Endothelial cell of umbilical vein (primary cell): ENCODE measurements around the gene LMF1. TPM values are rescaled to one million over a fixed set of nuclear protein-coding genes. Genes with fewer than 3 reads are reported as not detected.

ENCODE experiments used
- BruUV-seq: library from RNA; stranded (reverse); fragments of 400-500 nt; replicated peaks from 2 replicates; lab custom pipeline; 2021; lab: Mats Ljungman, UMichigan
- CTCF ChIA-PET: fragments of 300-600, 350-600 bp; sonication (Branson Sonifier 250); formaldehyde crosslinking; loops from one replicate; lab custom pipeline; 2021; ENCODE audit warnings: antibody characterized with exemption, inconsistent platforms; lab: Charles Lee
- POLR2A ChIA-PET: fragments of 300-600, 350-600 bp; sonication (Branson Sonifier 250); formaldehyde crosslinking; loops from one replicate; lab custom pipeline; 2021; ENCODE audit warnings: antibody characterized with exemption, inconsistent platforms; lab: Charles Lee
- DNase-seq: peaks from one replicate; pipeline ENCODE4 v3.0.0-alpha.2; 2011; ENCODE audit warnings: low read depth, low spot score
- FAIRE-seq: peaks from 2 replicates; lab custom pipeline; 2011; peaks lifted over from hg19 to GRCh38; lab: Jason Lieb, UNC
- H2AFZ ChIP-seq: 2 replicates; pipeline ENCODE4 v1.6.0; 2012; ENCODE audit warnings: low read depth, low read length, control low read depth, inconsistent platforms
- H3K27ac ChIP-seq: 2 replicates; pipeline ENCODE4 v1.5.1; 2011; ENCODE audit warnings: low read depth, mild to moderate bottlenecking, control low read depth, low read length, moderate library complexity; ENCODE audit not compliant: insufficient read depth
- H3K27me3 ChIP-seq, 2 experiments: 2 replicates each; pipeline versions ENCODE4 v1.6.0 to v1.6.1; 2011; ENCODE audit warnings: low read length in 2 of 2, mixed read lengths in 1 of 2; ENCODE audit not compliant: control insufficient read depth in 2 of 2, insufficient read depth in 2 of 2
- H3K36me3 ChIP-seq, 2 experiments: 2 replicates in 1 of 2; 3 replicates in 1 of 2; pipeline ENCODE4 v1.5.1; 2011; ENCODE audit warnings: low read length in 2 of 2, mild to moderate bottlenecking in 1 of 2, moderate library complexity in 1 of 2; ENCODE audit not compliant: control insufficient read depth in 2 of 2, insufficient read depth in 2 of 2; ENCODE audit errors: extremely low read depth in 1 of 2
- H3K4me1 ChIP-seq: 3 replicates; pipeline ENCODE4 v1.5.1; 2011; ENCODE audit warnings: mild to moderate bottlenecking, low read length; ENCODE audit not compliant: control insufficient read depth, insufficient read depth; ENCODE audit errors: extremely low read depth
- H3K4me2 ChIP-seq: 2 replicates; pipeline ENCODE4 v1.6.1; 2011; ENCODE audit warnings: low read length, control low read depth, mixed read lengths; ENCODE audit not compliant: insufficient read depth
- H3K4me3 ChIP-seq, 3 experiments: fragments of 200-600 bp in 1 of 3; sonication (generic), shearing (Covaris generic) in 1 of 3; replicated peaks in 1 of 3; 2 replicates each; pipeline ENCODE4 v1.5.1; 2011 to 2016; ENCODE audit warnings: control low read depth in 3 of 3, low read length in 3 of 3, mild to moderate bottlenecking in 2 of 3, inconsistent platforms in 1 of 3, low read depth in 1 of 3, moderate library complexity in 1 of 3; ENCODE audit not compliant: insufficient read depth in 1 of 3
- H3K79me2 ChIP-seq: 2 replicates; pipeline ENCODE4 v1.6.0; 2012; ENCODE audit warnings: low read length, inconsistent platforms; ENCODE audit not compliant: control insufficient read depth, insufficient read depth
- H3K9ac ChIP-seq: replicated peaks from 2 replicates; pipeline ENCODE3; 2011; ENCODE audit warnings: low read length, control low read depth; ENCODE audit not compliant: insufficient read depth; ENCODE audit errors: extremely low read depth
- H3K9me1 ChIP-seq: replicated peaks from 3 replicates; pipeline ENCODE4 v1.6.0; 2011; ENCODE audit warnings: mild to moderate bottlenecking, low read length; ENCODE audit not compliant: control insufficient read depth, insufficient read depth; ENCODE audit errors: extremely low read depth
- H3K9me3 ChIP-seq: replicated peaks from 2 replicates; pipeline ENCODE4 v1.5.1; 2012; ENCODE audit warnings: low read length, inconsistent platforms; ENCODE audit not compliant: control insufficient read depth, insufficient read depth
- H4K20me1 ChIP-seq: replicated peaks from 2 replicates; pipeline ENCODE3; 2011; ENCODE audit warnings: mild to moderate bottlenecking, low read length; ENCODE audit not compliant: control insufficient read depth, insufficient read depth; ENCODE audit errors: extremely low read depth
- FOS ChIP-seq: IDR thresholded peaks from 2 replicates; pipeline ENCODE4 v1.6.1; 2011; ENCODE audit warnings: mild to moderate bottlenecking, low read length, moderate library complexity, borderline replicate concordance; ENCODE audit not compliant: insufficient read depth
- POLR2A ChIP-seq: IDR thresholded peaks from 2 replicates; pipeline ENCODE4 v1.6.1; 2012; ENCODE audit warnings: low read depth, mild to moderate bottlenecking, control low read depth, low read length
- dilution Hi-C: fragments of 300-500 bp; cut with MboI; formaldehyde crosslinking; loops from one replicate; pipeline ENCODE4 v1.15.0; 2019; ENCODE audit warnings: low sequenced_read_pairs; ENCODE audit not compliant: extremely low pct_ligation_motif_present
- intact Hi-C: fragments of 100-400 bp; cut with micrococcal nuclease; formaldehyde crosslinking; loops from one replicate; pipeline ENCODE4 v1.10.0; 2022
- polyA plus RNA-seq, 4 experiments: library from polyadenylated mRNA; depleted of rRNA in 3 of 4; stranded (reverse) in 3 of 4; unstranded in 1 of 4; fragments of >200 nt; gene quantifications; 2 replicates each; pipeline versions ENCODE4 v1.2.1 to v1.2.3, GENCODE V29; 2011 to 2012; ENCODE audit warnings: missing spikeins in 1 of 4
- total RNA-seq: library from RNA; stranded (reverse); gene quantifications from 2 replicates; pipeline ENCODE4 v1.2.3, GENCODE V29; 2021

The LMF1 gene
- total and polyA plus RNA-seq, 2 donors (not counting 3 experiments of a cell fraction or from before 2014, with no cell fraction given): 17.8 TPM

- dilution Hi-C loops (no loop called here), intact Hi-C loops (no loop called here)
- Histone ChIP-seq H3K4me3 (no peak overlapping the region), H3K9me3 (no peaks in the 10 kb centered on the region), H4K20me1 (no peaks in the 10 kb centered on the region), H3K27me3 (no peaks in the 10 kb centered on the region), H2AFZ (no peak overlapping the region), H3K79me2 (no peaks in the 10 kb centered on the region), H3K36me3 (no peaks in the 10 kb centered on the region), H3K4me2 (no peak overlapping the region), H3K4me1 (no peaks in the 10 kb centered on the region), H3K27ac (no peak overlapping the region), H3K9ac (no peak overlapping the region), H3K9me1 (no peaks in the 10 kb centered on the region)
- DNase-seq (no peak), FAIRE-seq (no peak)
- ChIA-PET POLR2A (no interaction called here), CTCF (no interaction called here)
- no peak for TF ChIP-seq POLR2A
- no TSS peak for BruUV-seq
Observed at GRCh38 chr16:831571-832413, 139.0 kb downstream of the LMF1 start.

GRCh38 chr16:830871-831570 is 139.8 kb downstream of the LMF1 start:
- Histone ChIP-seq H3K79me2 (no peaks in the 10 kb centered on the region), H3K4me2 (no peak overlapping the region), H3K9me1 (no peaks in the 10 kb centered on the region), H3K4me3 (no peak overlapping the region), H3K4me1 (no peaks in the 10 kb centered on the region), H3K36me3 (no peaks in the 10 kb centered on the region), H3K27me3 (no peaks in the 10 kb centered on the region), H2AFZ (no peak overlapping the region), H3K9ac (no peak overlapping the region), H4K20me1 (no peaks in the 10 kb centered on the region), H3K9me3 (no peaks in the 10 kb centered on the region), H3K27ac (no peak overlapping the region)
- intact Hi-C loops (no loop called here), dilution Hi-C loops (no loop called here)
- CTCF ChIA-PET: no interaction called here
- POLR2A ChIA-PET: no interaction called here
- no peak for TF ChIP-seq FOS
- FAIRE-seq (no peak), DNase-seq (no peak)
- BruUV-seq: no TSS peak
